ENCODE data around the gene ORAI3.

The ORAI3 gene

DNA sequence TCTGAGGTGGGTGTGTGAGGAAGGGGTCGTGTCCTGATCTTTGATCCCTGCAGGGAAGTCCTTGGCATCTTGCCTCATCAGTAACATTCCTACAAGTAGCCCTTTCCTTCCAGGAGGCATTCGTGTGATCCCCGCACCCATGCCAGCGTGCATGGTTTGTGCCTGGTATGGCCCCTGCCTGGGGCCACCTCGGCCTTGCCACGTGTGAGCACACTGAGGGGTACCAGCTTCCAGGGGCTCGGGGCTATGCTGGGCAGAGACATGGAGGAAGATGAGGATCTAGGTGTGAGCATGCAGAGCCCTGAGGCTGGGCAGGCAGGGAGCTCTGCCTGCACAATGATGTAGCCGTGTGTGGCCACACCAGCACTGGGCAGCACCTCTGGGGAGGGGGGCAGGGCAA lies 42.2 kb downstream of the ORAI3 start:
- no peak for DNase-seq (ENCODE audit: low spot score)
- in situ Hi-C loops (cut with MboI; ENCODE audit: low sequenced_read_pairs, unreplicated experiment) = loop anchor here (25.0 kb wide), 1 partner anchor 446 kb away; the partner anchor contains the start of genes COX6A2 and ZNF843
- TF ChIP-seq, protein P1, sequence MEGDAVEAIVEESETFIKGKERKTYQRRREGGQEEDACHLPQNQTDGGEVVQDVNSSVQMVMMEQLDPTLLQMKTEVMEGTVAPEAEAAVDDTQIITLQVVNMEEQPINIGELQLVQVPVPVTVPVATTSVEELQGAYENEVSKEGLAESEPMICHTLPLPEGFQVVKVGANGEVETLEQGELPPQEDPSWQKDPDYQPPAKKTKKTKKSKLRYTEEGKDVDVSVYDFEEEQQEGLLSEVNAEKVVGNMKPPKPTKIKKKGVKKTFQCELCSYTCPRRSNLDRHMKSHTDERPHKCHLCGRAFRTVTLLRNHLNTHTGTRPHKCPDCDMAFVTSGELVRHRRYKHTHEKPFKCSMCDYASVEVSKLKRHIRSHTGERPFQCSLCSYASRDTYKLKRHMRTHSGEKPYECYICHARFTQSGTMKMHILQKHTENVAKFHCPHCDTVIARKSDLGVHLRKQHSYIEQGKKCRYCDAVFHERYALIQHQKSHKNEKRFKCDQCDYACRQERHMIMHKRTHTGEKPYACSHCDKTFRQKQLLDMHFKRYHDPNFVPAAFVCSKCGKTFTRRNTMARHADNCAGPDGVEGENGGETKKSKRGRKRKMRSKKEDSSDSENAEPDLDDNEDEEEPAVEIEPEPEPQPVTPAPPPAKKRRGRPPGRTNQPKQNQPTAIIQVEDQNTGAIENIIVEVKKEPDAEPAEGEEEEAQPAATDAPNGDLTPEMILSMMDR (IDR thresholded peaks at IDR 0.05; ENCODE audit: borderline replicate concordance, control extremely low read depth, extremely low read depth, insufficient read depth, missing control alignments) = no peak

DNA sequence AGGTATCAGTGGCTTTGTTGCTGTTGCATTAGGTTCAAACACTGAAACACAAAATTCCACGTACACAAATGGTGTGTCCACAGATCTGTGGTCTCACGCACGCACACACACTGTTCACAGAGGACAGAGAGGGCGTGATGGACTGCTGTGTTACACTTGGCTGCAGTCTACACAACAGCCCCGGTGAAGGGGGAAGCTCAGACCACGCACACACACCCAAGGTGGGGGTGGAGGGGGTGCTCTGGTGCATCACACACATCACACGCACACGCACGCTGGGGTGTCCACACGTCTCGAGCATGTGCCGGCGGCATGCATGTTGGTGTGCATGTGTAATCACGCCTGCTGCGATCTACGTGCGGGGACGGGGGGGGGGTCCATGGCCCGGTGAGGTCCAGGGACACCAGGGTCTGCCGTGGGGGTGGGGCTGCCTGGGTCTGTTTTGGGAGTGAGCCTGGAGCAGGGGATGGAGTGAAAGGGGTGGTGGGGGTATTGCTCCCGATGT lies 43.5 kb downstream of the ORAI3 start:
- no peak for DNase-seq (ENCODE audit: low spot score)
- in situ Hi-C loops (cut with MboI; ENCODE audit: low sequenced_read_pairs, unreplicated experiment) = loop anchor here (25.0 kb wide), 1 partner anchor 445 kb away; the partner anchor contains the start of genes COX6A2 and ZNF843
- TF ChIP-seq, protein P1 (IDR thresholded peaks at IDR 0.05; ENCODE audit: borderline replicate concordance, control extremely low read depth, extremely low read depth, insufficient read depth, missing control alignments) = no peak

DNA sequence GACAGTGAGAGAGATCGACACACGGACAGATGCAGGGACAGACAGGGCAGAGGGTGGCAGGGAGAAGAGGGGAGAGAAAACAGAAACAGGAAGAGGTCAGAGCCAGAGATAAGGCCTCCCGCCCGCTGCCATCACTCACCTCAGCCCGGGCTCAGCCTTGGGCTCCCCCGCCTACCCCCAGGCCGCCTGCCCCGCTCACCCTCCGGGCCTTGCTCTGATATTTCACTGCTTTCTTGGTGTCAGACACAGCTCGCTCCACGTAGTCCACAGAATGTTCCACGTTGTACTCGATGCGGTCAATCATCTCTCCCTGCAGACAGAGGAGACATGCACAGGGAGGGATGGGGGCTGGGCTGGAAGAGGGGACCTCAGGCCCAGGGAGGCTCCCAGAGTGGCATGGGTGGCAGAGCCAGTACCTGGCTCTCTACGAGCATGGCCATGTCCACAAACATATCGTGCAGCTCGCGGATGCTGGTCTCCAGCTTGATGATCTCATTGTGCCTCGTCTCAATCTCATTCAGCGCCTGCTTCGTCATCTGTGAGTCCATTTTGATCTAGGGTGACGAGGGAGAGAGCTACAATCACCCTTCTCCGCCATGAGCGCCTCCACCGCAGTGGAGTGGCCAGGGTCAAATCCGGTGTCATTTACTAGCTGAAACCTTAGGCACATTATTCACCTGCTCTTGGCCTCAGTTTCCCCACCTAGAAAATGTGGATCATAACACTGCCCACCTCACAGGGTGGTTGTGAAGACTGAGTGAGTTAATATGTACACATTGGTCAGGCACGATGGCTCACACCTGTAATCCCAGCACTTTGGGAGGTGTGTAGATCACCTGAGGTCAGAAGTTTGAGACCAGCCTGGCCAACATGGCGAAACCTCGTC lies 44.3 kb downstream of the ORAI3 start:
- in situ Hi-C loops (cut with MboI; ENCODE audit: low sequenced_read_pairs, unreplicated experiment) = loop anchor here (25.0 kb wide), 1 partner anchor 444 kb away; the partner anchor contains the start of genes COX6A2 and ZNF843
- TF ChIP-seq, protein P1 (IDR thresholded peaks at IDR 0.05; ENCODE audit: borderline replicate concordance, control extremely low read depth, extremely low read depth, insufficient read depth, missing control alignments) = no peak

DNA sequence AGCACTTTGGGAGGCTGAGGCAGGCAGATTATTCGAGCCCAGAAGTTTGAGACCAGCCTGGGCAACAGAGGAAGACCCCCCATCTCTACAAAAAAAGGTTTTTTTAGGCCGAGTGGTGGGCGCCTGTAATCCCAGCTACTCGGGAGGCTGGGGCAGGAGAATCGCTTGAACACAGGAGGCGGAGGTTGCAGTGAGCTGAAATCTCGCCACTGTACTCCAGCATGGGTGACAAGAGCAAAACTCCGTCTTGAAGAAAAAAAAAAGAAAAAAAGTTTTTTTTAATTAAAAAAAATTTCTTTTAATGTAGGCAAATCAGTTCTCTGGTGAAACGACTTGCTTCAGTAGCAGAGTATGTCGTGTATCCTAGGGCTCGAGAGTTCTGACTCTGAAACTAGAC lies 47.1 kb downstream of the ORAI3 start:
- in situ Hi-C loops (cut with MboI; ENCODE audit: low sequenced_read_pairs, unreplicated experiment) = loop anchor here (25.0 kb wide), 1 partner anchor 441 kb away; the partner anchor contains the start of genes COX6A2 and ZNF843
- TF ChIP-seq, protein P1 (IDR thresholded peaks at IDR 0.05; ENCODE audit: borderline replicate concordance, control extremely low read depth, extremely low read depth, insufficient read depth, missing control alignments) = no peak
- DNase-seq (ENCODE audit: low spot score) = no peak

More for the DNA sequence above, 44.3 kb downstream of the ORAI3 start:
- no peak for DNase-seq (ENCODE audit: low spot score)

DNA sequence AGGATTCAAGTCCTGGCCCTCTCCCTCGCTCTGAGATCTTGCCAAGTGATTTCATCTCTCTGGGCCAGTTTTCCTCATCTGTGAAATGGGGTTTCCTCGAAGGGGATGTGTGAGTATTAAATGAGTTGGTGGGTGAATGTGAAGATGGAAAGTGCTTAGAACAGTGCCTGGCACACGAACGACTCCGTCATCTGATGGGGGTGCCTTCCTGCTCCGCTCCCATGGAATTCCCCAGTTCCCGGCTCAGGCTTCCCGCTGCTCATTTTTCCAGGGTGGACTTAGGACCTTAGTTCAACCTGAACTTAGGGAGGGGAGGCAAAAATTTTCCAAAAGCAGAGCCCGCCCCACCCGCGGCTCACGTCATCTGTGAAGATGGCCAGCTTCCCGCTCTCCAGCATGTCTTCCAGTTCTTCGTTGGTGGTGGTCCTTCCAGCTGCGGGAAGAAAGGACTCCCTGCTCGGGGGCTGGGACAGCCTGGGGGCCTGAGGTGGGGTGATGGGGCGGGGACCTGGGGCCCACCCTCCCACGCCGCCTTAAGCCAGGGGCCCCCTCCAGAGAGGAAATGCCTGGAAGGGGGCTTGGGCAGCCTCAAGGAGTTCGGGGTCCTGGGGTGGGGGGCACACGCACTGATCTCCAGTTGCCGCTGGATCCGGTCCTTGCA lies 47.6 kb downstream of the ORAI3 start:
- in situ Hi-C loops (cut with MboI; ENCODE audit: low sequenced_read_pairs, unreplicated experiment) = loop anchor here (25.0 kb wide), 1 partner anchor 441 kb away; the partner anchor contains the start of genes COX6A2 and ZNF843
- DNase-seq (ENCODE audit: low spot score) = no peak
- TF ChIP-seq, protein P1 (IDR thresholded peaks at IDR 0.05; ENCODE audit: borderline replicate concordance, control extremely low read depth, extremely low read depth, insufficient read depth, missing control alignments) = no peak
